ENCODE measurements around the gene COG2.

- TF ChIP-seq POLR2A (IDR thresholded peaks at IDR 0.05) (no peak), CTCF (IDR thresholded peaks at IDR 0.05) (no peak)
These were observed 64.8 kb downstream of the COG2 start for GRCh38 chr1:230706887-230707731.
